SU-DHL-6 (cell line): ENCODE results near the gene GAN.

Experiments used
- H2AFZ ChIP-seq: fragments of 200-600 bp; sonication (generic); 2 replicates; pipeline ENCODE4 v1.6.1; 2014; ENCODE audit warnings: low read depth, mild to moderate bottlenecking, moderate library complexity, mixed read lengths, antibody characterized with exemption, low read length; ENCODE audit not compliant: severe bottlenecking
- H3F3A ChIP-seq: fragments of 200-600 bp; shearing (Covaris generic); 2 replicates; pipeline ENCODE4 v1.6.0; 2016; ENCODE audit warnings: antibody characterized with exemption, mild to moderate bottlenecking; ENCODE audit not compliant: insufficient read depth
- H3K27ac ChIP-seq: fragments of 200-600 bp; sonication (generic); 2 replicates; pipeline ENCODE4 v1.5.1; 2016; ENCODE audit warnings: low read depth, mild to moderate bottlenecking, low read length, moderate library complexity, mixed read lengths
- H3K27me3 ChIP-seq: fragments of 200-600 bp; sonication (generic), shearing (Covaris generic); 2 replicates; pipeline ENCODE4 v1.6.0; 2014; ENCODE audit warnings: mild to moderate bottlenecking, low read length
- H3K36me3 ChIP-seq: fragments of 200-600 bp; sonication (generic); 2 replicates; pipeline ENCODE4 v1.6.1; 2014; ENCODE audit warnings: mild to moderate bottlenecking, low read length, mixed read lengths
- H3K4me2 ChIP-seq: fragments of 300-600, 200-600 bp; shearing (Covaris generic), sonication (generic); 2 replicates; pipeline ENCODE4 v1.6.0; 2014; ENCODE audit warnings: low read length, low read depth, mild to moderate bottlenecking; ENCODE audit not compliant: poor library complexity, severe bottlenecking
- H3K4me3 ChIP-seq: fragments of 200-600 bp; sonication (generic); 2 replicates; pipeline ENCODE4 v1.5.1; 2014; ENCODE audit warnings: antibody characterized with exemption, low read length, mild to moderate bottlenecking, mixed read lengths; ENCODE audit not compliant: insufficient read depth, poor library complexity, severe bottlenecking
- H3K79me2 ChIP-seq: fragments of 200-600 bp; sonication (generic); 2 replicates; pipeline ENCODE4 v1.6.1; 2014; ENCODE audit warnings: mild to moderate bottlenecking, low read length, moderate library complexity; ENCODE audit not compliant: insufficient read depth
- H3K9ac ChIP-seq: fragments of 200-600 bp; sonication (generic); 2 replicates; pipeline ENCODE4 v1.7.0; 2014; ENCODE audit warnings: mild to moderate bottlenecking, low read length
- H3K9me2 ChIP-seq: fragments of 200-600 bp; sonication (generic); replicated peaks from 2 replicates; pipeline ENCODE4 v1.6.1; 2014; ENCODE audit warnings: low read length; ENCODE audit not compliant: insufficient read depth
- H3K9me3 ChIP-seq: fragments of 200-600 bp; sonication (generic); 2 replicates; pipeline ENCODE4 v1.6.1; 2014; ENCODE audit warnings: low read length, mixed read lengths; ENCODE audit not compliant: insufficient read depth
- H4K20me1 ChIP-seq: fragments of 200-600 bp; sonication (generic); 2 replicates; pipeline ENCODE4 v1.6.1; 2014; ENCODE audit warnings: low read depth, mild to moderate bottlenecking, antibody characterized with exemption, low read length, moderate library complexity, mixed read lengths
- EZH2phosphoT487 ChIP-seq: fragments of 200-600 bp; sonication (generic), shearing (Covaris generic); conservative IDR thresholded peaks from 2 replicates; pipeline ENCODE4 v1.6.1; 2018; ENCODE audit warnings: mild to moderate bottlenecking, antibody characterized with exemption, low read length, moderate library complexity, mixed read lengths
- TF ChIP-seq, protein P1 (sequence below): fragments of 200-600 bp; sonication (generic); IDR thresholded peaks from one replicate; pipeline ENCODE4 v1.5.1; 2017; ENCODE audit warnings: antibody characterized with exemption, mild to moderate bottlenecking, low read length, moderate library complexity; ENCODE audit not compliant: insufficient read depth, poor library complexity, severe bottlenecking

GAN gene

DNA sequence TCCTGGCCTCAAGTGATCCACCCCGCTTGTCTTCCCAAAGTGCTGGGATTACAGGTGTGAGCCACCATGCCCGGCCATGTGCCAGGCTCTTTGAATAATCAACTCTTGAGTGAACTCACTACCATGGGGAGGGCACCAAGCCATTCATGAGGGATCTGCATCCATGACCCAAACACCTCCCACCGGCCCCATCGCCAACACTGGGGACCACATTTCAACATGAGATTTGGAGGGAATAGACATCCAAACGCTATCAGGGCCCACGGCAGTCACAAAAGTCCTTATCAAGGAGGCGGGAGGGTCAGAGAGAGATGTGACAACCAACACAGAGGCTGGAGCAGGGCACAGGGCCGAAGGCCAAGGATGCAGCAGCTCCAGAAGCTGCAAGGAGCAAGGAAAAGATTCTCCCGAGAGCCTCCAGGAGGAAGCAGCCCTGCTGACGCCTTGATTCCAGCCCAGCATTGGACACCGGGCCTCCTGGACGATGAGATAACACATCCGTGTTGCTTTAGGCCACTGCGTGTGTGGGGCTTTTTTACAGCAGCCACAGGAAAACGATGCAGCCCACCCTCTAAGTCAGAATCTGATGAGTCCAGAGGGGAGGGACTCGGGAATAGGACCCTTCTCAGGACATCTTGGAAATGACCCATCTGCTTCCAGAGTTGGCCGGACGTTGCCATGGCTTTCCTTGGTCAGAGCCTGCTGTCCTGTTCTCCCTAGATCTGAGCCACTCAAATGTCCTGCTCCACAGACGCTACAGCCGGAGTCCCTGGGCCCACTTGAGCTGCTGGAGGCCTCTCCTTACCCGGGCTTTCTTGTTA, 82.5 kb downstream of the GAN start:
- TF ChIP-seq, protein P1, sequence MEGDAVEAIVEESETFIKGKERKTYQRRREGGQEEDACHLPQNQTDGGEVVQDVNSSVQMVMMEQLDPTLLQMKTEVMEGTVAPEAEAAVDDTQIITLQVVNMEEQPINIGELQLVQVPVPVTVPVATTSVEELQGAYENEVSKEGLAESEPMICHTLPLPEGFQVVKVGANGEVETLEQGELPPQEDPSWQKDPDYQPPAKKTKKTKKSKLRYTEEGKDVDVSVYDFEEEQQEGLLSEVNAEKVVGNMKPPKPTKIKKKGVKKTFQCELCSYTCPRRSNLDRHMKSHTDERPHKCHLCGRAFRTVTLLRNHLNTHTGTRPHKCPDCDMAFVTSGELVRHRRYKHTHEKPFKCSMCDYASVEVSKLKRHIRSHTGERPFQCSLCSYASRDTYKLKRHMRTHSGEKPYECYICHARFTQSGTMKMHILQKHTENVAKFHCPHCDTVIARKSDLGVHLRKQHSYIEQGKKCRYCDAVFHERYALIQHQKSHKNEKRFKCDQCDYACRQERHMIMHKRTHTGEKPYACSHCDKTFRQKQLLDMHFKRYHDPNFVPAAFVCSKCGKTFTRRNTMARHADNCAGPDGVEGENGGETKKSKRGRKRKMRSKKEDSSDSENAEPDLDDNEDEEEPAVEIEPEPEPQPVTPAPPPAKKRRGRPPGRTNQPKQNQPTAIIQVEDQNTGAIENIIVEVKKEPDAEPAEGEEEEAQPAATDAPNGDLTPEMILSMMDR: no peak
- no peak for TF ChIP-seq EZH2phosphoT487
- H3K27me3 ChIP-seq: no peaks in the 10 kb centered on the region
- H3K9me2 ChIP-seq: no peaks in the 10 kb centered on the region
- H3K9ac ChIP-seq: no peak overlapping the region
- no peak overlapping the region for H3K4me2 ChIP-seq
- H3K79me2 ChIP-seq: no peaks in the 10 kb centered on the region
- H3K36me3 ChIP-seq: no peaks in the 10 kb centered on the region
- H3K9me3 ChIP-seq: no peaks in the 10 kb centered on the region
- no peak overlapping the region for H3K4me3 ChIP-seq
- H3F3A ChIP-seq: no peaks in the 10 kb centered on the region
- H3K27ac ChIP-seq: no peak overlapping the region
- no peaks in the 10 kb centered on the region for H4K20me1 ChIP-seq
- H2AFZ ChIP-seq: no peak overlapping the region

DNA sequence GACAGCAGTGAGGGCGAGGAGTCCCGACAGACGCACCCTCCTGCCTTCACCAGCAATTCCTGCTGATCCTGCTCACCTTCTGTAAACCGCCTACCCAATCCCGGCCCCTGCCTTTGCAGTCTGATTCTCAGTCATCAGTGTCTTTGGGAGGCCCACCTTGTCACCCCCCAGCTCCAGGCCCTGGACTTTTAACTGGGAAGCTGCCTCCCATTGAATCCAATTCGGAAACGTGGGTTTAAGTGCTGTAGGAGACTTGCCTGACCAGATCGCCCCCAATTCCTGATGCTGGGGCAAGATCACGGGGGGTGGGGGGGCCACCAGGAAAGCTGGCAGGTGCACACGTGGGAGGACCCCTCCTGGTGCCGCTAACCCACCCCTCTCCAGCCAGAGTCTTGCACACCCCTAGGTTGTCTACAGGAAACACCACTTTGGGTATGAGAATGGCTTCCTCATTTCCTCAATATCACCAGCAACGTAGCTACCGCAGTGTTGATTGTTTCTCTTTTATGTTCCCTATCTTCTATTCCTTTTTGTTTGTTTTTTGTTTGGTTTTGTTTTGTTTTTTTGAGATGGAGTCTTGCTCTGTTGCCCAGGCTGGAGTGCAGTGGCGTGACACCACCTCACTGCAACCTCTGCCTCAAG, 83.2 kb downstream of the GAN start:
- no peak overlapping the region for H2AFZ ChIP-seq
- TF ChIP-seq, protein P1: no peak
- no peak for TF ChIP-seq EZH2phosphoT487
- no peak overlapping the region for H3K4me3 ChIP-seq
- H3F3A ChIP-seq: no peaks in the 10 kb centered on the region
- H3K9me3 ChIP-seq: no peaks in the 10 kb centered on the region
- no peak overlapping the region for H3K27ac ChIP-seq
- no peak overlapping the region for H3K9ac ChIP-seq
- no peaks in the 10 kb centered on the region for H3K27me3 ChIP-seq
- H3K79me2 ChIP-seq: no peaks in the 10 kb centered on the region
- H3K4me2 ChIP-seq: no peak overlapping the region
- H3K9me2 ChIP-seq: no peaks in the 10 kb centered on the region
- no peaks in the 10 kb centered on the region for H4K20me1 ChIP-seq
- H3K36me3 ChIP-seq: no peaks in the 10 kb centered on the region

DNA sequence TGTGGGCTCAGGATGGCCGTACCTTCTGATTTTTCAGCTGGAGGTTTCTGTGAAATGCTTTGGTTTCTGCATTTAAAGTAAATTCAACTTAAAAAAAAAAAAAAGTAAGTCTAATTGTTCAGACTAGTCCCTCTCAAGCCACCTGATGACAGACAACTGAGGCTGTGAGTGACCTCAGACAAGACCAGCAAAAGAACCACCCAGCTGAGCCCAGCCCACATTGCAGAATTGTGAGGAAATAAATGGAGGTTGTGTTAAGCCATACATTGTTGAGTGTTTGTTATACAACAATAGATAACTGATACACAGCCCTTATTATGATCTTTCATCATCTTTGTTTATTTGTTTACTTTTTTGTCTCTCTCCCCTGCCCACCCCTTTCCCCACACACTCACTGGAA, 85.1 kb downstream of the GAN start:
- H3K9ac ChIP-seq: no peak overlapping the region

More for the DNA sequence above, 85.1 kb downstream of the GAN start:
- no peaks in the 10 kb centered on the region for H4K20me1 ChIP-seq
- H2AFZ ChIP-seq: no peak overlapping the region
- no peak overlapping the region for H3K4me2 ChIP-seq
- no peaks in the 10 kb centered on the region for H3K9me2 ChIP-seq
- no peaks in the 10 kb centered on the region for H3K9me3 ChIP-seq
- H3K36me3 ChIP-seq: no peaks in the 10 kb centered on the region
- no peaks in the 10 kb centered on the region for H3K27me3 ChIP-seq
- H3K79me2 ChIP-seq: no peaks in the 10 kb centered on the region
- no peak overlapping the region for H3K4me3 ChIP-seq
- H3F3A ChIP-seq: no peaks in the 10 kb centered on the region
- TF ChIP-seq EZH2phosphoT487: no peak
- TF ChIP-seq, protein P1: no peak
- H3K27ac ChIP-seq: no peak overlapping the region
